Activated naive CD4-positive, alpha-beta T cell treated with anti-CD3 and anti-CD28 coated beads, Interleukin-2, amount 50 U/mL, for 72 hours (primary cell): Measurements from ENCODE around the gene TUBB4A. TPM values are rescaled to one million over a fixed set of nuclear protein-coding genes. Genes with fewer than 3 reads are reported as not detected.
A peak's percentile ranks its signal among the peaks of the same experiment; 100 is the strongest.

Source experiments
- ATAC-seq, 2 donors: fragments of 150-1000 bp; cut with Tn5 transposase; 2 replicates each; pipeline ENCODE4 v1.10.0; 2021; ENCODE audit warnings: mild to moderate bottlenecking in 2 of 2, moderate library complexity in 2 of 2
- DNase-seq, 2 donors: peaks; one replicate each; pipeline ENCODE4 v3.0.0; 2021 to 2022; ENCODE audit warnings: low spot score in 2 of 2
- H3K27ac Mint-ChIP-seq, 2 donors: one replicate each; pipeline ENCODE4 v1.8.0; 2022; ENCODE audit warnings: mild to moderate bottlenecking in 2 of 2, mixed read lengths in 2 of 2
- H3K36me3 Mint-ChIP-seq, 2 donors: one replicate each; pipeline ENCODE4 v1.8.0; 2022; ENCODE audit warnings: mixed read lengths in 2 of 2
- H3K9me3 Mint-ChIP-seq, 2 donors: one replicate each; pipeline ENCODE4 v1.8.0; 2022; ENCODE audit warnings: mixed read lengths in 2 of 2
- total RNA-seq, 2 donors: library from RNA; stranded (reverse); gene quantifications; one replicate each; pipeline ENCODE4 v1.2.3, GENCODE V29; 2022

Gene TUBB4A
- total RNA-seq, 2 donors from 2014 or later = 2.6 to 9.4 TPM

GRCh38 chr19:6465663-6466062 lies 36.4 kb downstream of the TUBB4A start:
- DNase-seq (no peak), ATAC-seq (no peak)
- Mint-ChIP-seq H3K27ac (no peak overlapping the region), H3K9me3 (no peaks in the 10 kb centered on the region), H3K36me3 (peaks cover 0 to 6% of the 10 kb centered on the region in 2 donors)

DNA sequence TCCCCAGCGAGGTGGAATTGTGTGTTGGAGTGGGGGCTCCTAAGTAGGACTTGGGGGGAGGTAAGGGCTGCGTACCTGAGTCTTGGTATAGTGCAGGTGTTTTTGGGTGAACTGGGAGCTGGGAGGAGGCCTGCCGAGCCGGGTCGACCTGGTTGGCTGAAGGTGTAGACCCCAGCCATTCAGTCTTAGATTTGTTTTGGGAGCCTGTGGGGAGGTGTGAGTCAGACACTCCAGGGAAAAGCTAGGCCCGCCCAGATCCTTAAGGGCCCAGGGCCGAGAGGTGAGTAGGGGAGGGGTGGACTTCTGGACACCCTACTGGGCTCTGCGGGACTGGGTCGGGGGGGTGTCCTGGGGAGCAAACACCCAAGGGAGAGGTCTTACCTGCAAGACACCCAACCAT lies 37.1 kb downstream of the TUBB4A start:
- no peak for ATAC-seq
- H3K27ac Mint-ChIP-seq = peak overlapping the region in 1 of 2 donors; percentile 85
- H3K9me3 Mint-ChIP-seq = no peaks in the 10 kb centered on the region

DNA sequence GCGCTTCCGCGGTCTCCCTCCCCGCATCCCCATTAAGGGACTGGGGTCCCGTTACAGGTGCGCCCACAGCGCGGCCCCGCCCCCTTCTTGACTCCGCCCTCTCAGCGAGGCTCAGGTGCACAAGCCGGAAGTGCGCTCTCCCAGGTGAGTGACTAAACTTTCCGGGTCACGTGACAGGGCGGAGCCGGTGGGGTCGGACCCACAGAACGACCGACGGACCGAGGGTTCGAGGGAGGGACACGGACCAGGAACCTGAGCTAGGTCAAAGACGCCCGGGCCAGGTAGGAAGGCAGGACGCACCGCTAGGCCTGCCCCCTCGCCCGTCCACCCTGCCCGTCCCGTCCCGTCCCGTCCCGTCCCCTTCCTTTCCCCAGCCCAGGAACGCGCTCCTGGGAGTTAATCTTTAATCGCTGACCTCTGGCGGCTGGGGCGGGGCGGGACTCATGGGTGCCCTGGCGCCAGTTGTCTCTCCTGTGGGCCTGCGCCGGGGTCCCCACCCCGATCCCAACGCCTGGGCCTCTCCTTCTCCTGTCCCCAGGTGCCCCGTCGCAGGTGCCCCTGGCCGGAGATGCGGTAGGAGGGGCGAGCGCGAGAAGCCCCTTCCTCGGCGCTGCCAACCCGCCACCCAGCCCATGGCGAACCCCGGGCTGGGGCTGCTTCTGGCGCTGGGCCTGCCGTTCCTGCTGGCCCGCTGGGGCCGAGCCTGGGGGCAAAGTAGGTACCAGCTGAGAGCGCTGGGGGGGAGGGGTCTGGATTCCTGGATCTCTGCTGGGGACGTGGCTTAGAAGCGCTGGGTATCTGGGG lies 37.8 kb downstream of the TUBB4A start, which contains the start of gene CRB3:
CRB3 (plus strand) TSS at position 202 of the 804 bp plus-strand sequence; CDS start at position 633, 431 bp downstream.
- Mint-ChIP-seq H3K36me3 (peaks cover 0 to 12% of the 10 kb centered on the region in 2 donors), H3K27ac (peak within 1 kb of the TSS in 1 of 2 donors; percentile 85), H3K9me3 (no peaks in the 10 kb centered on the region)
- DNase-seq (no peak), ATAC-seq (no peak)

More for the DNA sequence above, 37.1 kb downstream of the TUBB4A start:
- peaks cover 0 to 10% of the 10 kb centered on the region in 2 donors for H3K36me3 Mint-ChIP-seq
- DNase-seq = no peak

GRCh38 chr19:6460099-6460884 lies 41.8 kb downstream of the TUBB4A start:
- H3K36me3 Mint-ChIP-seq = peaks cover 9 to 18% of the 10 kb centered on the region in 2 donors
- peaks cover 2% of the 10 kb centered on the region in 2 donors for H3K9me3 Mint-ChIP-seq
- DNase-seq = peak; percentile 93 to 97
- peak overlapping the region; percentile 47 to 96 for H3K27ac Mint-ChIP-seq
- ATAC-seq = peak; percentile 83 to 90

DNA sequence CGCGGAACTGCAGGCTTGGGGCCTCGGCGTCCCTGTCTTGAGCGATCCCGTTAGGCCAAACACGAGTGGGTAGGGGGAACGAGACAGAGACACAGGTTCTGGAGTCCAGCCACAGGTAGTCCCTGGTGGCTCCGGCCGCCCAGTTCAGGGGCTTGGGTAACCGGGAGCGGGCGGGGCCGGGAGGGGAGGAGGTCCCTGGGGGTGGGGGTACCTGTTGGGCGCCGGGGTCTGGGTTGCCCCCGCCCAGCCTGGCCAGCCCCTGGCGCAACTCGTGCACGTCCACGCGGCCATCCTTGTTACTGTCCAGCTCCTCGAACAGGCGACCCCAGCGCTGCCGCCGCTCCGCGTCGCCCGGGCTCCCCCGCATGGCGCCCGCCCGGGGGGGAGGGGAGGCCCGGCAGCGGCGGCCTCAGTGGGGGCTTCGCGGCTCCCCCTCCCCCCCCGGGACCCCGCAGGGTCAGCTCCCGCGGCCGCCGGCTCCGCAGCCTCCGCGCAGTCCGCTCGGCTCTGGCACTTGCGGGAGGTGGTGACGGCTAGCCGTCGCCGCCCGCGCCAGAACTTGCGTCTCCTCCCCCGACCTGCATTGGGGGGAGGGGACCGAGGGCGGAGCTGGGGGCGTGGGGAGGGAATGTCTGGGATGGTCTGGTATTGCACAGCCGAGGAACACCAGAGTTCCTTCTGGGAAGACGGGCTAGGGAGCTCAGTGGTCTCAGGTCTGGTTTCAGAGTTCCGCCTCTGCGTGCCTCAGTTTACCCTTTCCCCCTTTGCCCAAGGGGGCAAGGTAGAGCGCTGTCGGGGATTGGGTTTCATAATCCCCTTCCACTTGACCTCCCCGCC lies 42.6 kb downstream of the TUBB4A start, which contains the start of gene SLC25A23:
SLC25A23 (minus strand) TSS at position 531 of the 837 bp plus-strand sequence; CDS start at position 367, 164 bp downstream.
- ATAC-seq = peak in 1 of 2 donors; percentile 36
- Mint-ChIP-seq H3K36me3 (peaks cover 17 to 26% of the 10 kb centered on the region in 2 donors), H3K27ac (peak within 1 kb of the TSS; percentile 47 to 96), H3K9me3 (peaks cover 4 to 10% of the 10 kb centered on the region in 2 donors)
- DNase-seq = peak in 1 of 2 donors; percentile 71

- Mint-ChIP-seq H3K27ac (peak overlapping the region in 1 of 2 donors; percentile 91), H3K9me3 (peaks cover 4 to 10% of the 10 kb centered on the region in 2 donors), H3K36me3 (peaks cover 23 to 33% of the 10 kb centered on the region in 2 donors)
- DNase-seq (no peak), ATAC-seq (no peak)
These were observed 43.3 kb downstream of the TUBB4A start for GRCh38 chr19:6458695-6459261.

DNA sequence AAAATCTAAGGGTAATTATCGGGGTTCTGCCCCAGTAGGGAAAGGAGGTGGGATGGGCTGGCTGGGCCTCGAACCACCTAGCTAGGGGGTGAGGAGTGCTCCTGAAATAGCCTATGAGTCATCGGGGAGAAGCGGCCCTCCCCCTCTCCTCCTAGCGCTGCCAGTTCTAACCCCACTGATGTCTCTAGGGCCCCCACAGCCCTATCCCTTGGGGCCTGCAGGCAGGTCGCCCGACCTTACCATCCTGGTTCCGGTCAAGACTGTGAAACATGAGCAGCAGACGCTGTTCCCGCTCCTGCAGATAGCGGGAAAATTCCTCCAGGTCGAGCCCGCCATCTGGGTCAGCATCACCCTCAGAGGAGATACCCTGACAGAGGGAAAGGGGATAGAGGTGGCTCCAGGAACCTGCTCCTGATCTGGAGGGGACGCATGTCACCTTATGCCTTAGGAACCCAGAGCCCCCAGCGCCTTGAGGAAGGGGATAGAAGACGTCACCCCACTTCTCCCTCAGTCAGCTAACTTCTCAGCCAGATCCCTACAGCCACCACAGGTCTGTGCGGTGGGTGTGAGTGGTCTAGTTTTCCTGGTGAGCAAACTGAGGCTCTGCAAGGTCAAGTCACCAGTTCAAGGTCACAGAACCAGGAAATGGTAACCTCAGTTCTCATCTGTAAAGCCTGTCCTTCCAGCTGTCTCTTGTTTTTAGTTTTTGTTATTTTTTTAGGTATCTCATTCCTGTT lies 44.0 kb downstream of the TUBB4A start:
- Mint-ChIP-seq H3K27ac (no peak overlapping the region), H3K36me3 (peaks cover 23 to 38% of the 10 kb centered on the region in 2 donors), H3K9me3 (peaks cover 4 to 13% of the 10 kb centered on the region in 2 donors)
- no peak for DNase-seq
- ATAC-seq = no peak

GRCh38 chr19:6455924-6456323 lies 46.2 kb downstream of the TUBB4A start:
- Mint-ChIP-seq H3K36me3 (peaks cover 23 to 45% of the 10 kb centered on the region in 2 donors), H3K27ac (no peak overlapping the region), H3K9me3 (peaks cover 8 to 13% of the 10 kb centered on the region in 2 donors)
- DNase-seq (no peak), ATAC-seq (no peak)

- peaks cover 23 to 39% of the 10 kb centered on the region in 2 donors for H3K36me3 Mint-ChIP-seq
- no peak for ATAC-seq
- DNase-seq = no peak
- no peak overlapping the region for H3K27ac Mint-ChIP-seq
- peaks cover 8 to 13% of the 10 kb centered on the region in 2 donors for H3K9me3 Mint-ChIP-seq
These were observed 48.1 kb downstream of the TUBB4A start for GRCh38 chr19:6453951-6454565.

- no peak for ATAC-seq
- H3K36me3 Mint-ChIP-seq = peaks cover 23 to 39% of the 10 kb centered on the region in 2 donors
- H3K27ac Mint-ChIP-seq = no peak overlapping the region
- DNase-seq = no peak
- H3K9me3 Mint-ChIP-seq = peaks cover 8 to 13% of the 10 kb centered on the region in 2 donors
These were observed 49.2 kb downstream of the TUBB4A start for GRCh38 chr19:6452899-6453298.

DNA sequence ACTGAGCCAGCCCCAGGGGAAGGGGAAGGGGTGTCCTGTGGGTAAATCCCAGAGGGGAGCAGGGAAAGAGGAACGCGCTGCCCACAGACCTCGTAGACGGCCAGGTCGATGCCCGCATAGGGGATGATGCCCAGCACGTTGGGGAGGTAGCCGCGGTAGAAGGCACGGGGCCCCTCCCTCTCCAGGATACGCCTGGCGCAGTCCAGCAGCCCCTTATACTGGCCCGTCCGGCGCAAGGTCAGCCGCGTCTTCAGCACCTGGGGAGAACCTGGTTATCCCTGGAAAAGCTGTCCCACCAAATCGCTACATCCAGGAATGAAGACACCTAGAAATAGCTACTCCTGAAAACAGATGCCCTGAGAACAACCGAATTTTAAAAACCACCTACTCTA lies 49.9 kb downstream of the TUBB4A start:
- peaks cover 23 to 39% of the 10 kb centered on the region in 2 donors for H3K36me3 Mint-ChIP-seq
- no peak overlapping the region for H3K27ac Mint-ChIP-seq
- DNase-seq = no peak
- H3K9me3 Mint-ChIP-seq = peaks cover 8 to 13% of the 10 kb centered on the region in 2 donors
- ATAC-seq = no peak

GRCh38 chr19:6451583-6452222 lies 50.4 kb downstream of the TUBB4A start:
- ATAC-seq (no peak), DNase-seq (no peak)
- peaks cover 10 to 13% of the 10 kb centered on the region in 2 donors for H3K9me3 Mint-ChIP-seq
- peaks cover 25 to 40% of the 10 kb centered on the region in 2 donors for H3K36me3 Mint-ChIP-seq
- H3K27ac Mint-ChIP-seq = no peak overlapping the region

- ATAC-seq (no peak), DNase-seq (no peak)
- no peak overlapping the region for H3K27ac Mint-ChIP-seq
- peaks cover 10 to 12% of the 10 kb centered on the region in 2 donors for H3K9me3 Mint-ChIP-seq
- peaks cover 20 to 34% of the 10 kb centered on the region in 2 donors for H3K36me3 Mint-ChIP-seq
These were observed 51.9 kb downstream of the TUBB4A start for GRCh38 chr19:6450166-6450565.

DNA sequence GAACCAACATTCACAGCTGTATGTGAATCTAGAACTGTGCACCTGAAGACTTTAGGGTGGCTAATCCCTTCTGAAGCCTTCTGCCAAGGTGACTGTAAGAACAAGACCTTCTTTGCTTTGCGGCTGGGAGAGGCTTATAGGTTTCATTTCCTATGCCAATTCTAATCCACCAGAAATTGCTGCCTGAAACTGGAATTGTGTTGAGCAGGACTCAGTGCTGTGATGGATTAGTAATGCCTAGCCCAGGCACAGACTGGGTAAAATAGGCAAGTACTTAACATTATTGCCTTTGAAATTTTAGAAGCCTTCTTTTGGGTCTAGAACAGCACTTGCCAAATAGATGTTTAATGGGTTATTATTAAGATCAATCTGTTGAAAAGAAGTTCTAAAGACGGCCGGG lies 54.1 kb downstream of the TUBB4A start:
- Mint-ChIP-seq H3K27ac (no peak overlapping the region), H3K36me3 (peaks cover 6 to 14% of the 10 kb centered on the region in 2 donors), H3K9me3 (peaks cover 0 to 11% of the 10 kb centered on the region in 2 donors)
- DNase-seq (no peak), ATAC-seq (no peak)
